Keratinocyte (primary cell): ENCODE data around the gene GFRAL.

Source experiments
- CTCF ChIP-seq, 3 experiments: IDR thresholded peaks in 1 of 3; conservative IDR thresholded peaks in 1 of 3; optimal IDR thresholded peaks in 1 of 3; 2 replicates in 2 of 3; 3 replicates in 1 of 3; pipeline versions ENCODE3 to v1.5.1; 2011; ENCODE audit warnings: low read length in 3 of 3, mild to moderate bottlenecking in 3 of 3, moderate library complexity in 2 of 3, control low read depth in 1 of 3, inconsistent platforms in 1 of 3; ENCODE audit not compliant: insufficient read depth in 2 of 3; ENCODE audit errors: extremely low read depth in 1 of 3
- EZH2 ChIP-seq: IDR thresholded peaks from one replicate; pipeline ENCODE4 v1.6.1; 2012; ENCODE audit warnings: inconsistent platforms, mild to moderate bottlenecking, low read length, moderate library complexity

- TF ChIP-seq CTCF (optimal IDR thresholded peaks at IDR 0.05 in 1 of 3, IDR thresholded peaks at IDR 0.05 in 1 of 3, conservative IDR thresholded peaks at IDR 0.05 in 1 of 3; ENCODE audit: extremely low read depth in 1 of 3, insufficient read depth in 2 of 3, low read length in 3 of 3) = no peak
- TF ChIP-seq EZH2 = no peak
These were observed 49.9 kb downstream of the GFRAL start for GRCh38 chr6:55377150-55377549.
